A673 (cell line): ENCODE data around the gene SLC6A9. TPM values are rescaled to one million over a fixed set of nuclear protein-coding genes. Genes with fewer than 3 reads are reported as not detected.

ENCODE experiments used
- BruUV-seq: library from RNA; stranded (reverse); fragments of 400-500 nt; replicated peaks from 2 replicates; lab custom pipeline; 2021; lab: Mats Ljungman, UMichigan
- CTCF ChIA-PET: fragments of 300-600 bp; sonication (Branson Sonifier 250); formaldehyde crosslinking; loops from one replicate; lab custom pipeline; 2022; ENCODE audit warnings: antibody characterized with exemption; lab: Charles Lee
- POLR2A ChIA-PET: fragments of 300-600 bp; sonication (Branson Sonifier 250); formaldehyde crosslinking; loops from one replicate; lab custom pipeline; 2022; ENCODE audit warnings: antibody characterized with exemption; ENCODE audit not compliant: low non-redundant PET; lab: Charles Lee
- DNase-seq: peaks from one replicate; pipeline ENCODE4 v3.0.0-alpha.2; 2015; ENCODE audit warnings: low spot score
- H3K27ac ChIP-seq: fragments of 200-600 bp; sonication (generic); 2 replicates; pipeline ENCODE4 v1.5.1; 2016; ENCODE audit warnings: mixed run types, low read depth, mild to moderate bottlenecking, mixed read lengths, antibody characterized with exemption, low read length; ENCODE audit not compliant: poor library complexity, severe bottlenecking
- H3K27me3 ChIP-seq: fragments of 200-600 bp; sonication (generic); replicated peaks from 2 replicates; pipeline ENCODE4 v1.6.1; 2017; ENCODE audit warnings: mixed run types, low read depth, mild to moderate bottlenecking, mixed read lengths, antibody characterized with exemption, low read length; ENCODE audit not compliant: insufficient read depth, poor library complexity
- H3K36me3 ChIP-seq: fragments of 200-600 bp; sonication (generic); 2 replicates; pipeline ENCODE4 v1.6.1; 2016; ENCODE audit warnings: mixed run types, mild to moderate bottlenecking, mixed read lengths, antibody characterized with exemption, low read length; ENCODE audit not compliant: insufficient read depth, poor library complexity, severe bottlenecking
- H3K4me1 ChIP-seq: fragments of 200-600 bp; sonication (generic); 2 replicates; pipeline ENCODE4 v1.6.1; 2017; ENCODE audit warnings: mixed run types, mild to moderate bottlenecking, mixed read lengths, antibody characterized with exemption, low read length; ENCODE audit not compliant: insufficient read depth, poor library complexity, severe bottlenecking
- H3K4me3 ChIP-seq: fragments of 200-600 bp; sonication (generic); 2 replicates; pipeline ENCODE4 v1.5.1; 2016; ENCODE audit warnings: low read depth, mixed run types, mild to moderate bottlenecking, mixed read lengths, low read length; ENCODE audit not compliant: poor library complexity, severe bottlenecking
- H3K9me3 ChIP-seq: fragments of 200-600 bp; sonication (generic); 2 replicates; pipeline ENCODE4 v1.6.1; 2016; ENCODE audit warnings: mixed run types, low read depth, mild to moderate bottlenecking, mixed read lengths, antibody characterized with exemption, low read length; ENCODE audit not compliant: poor library complexity, severe bottlenecking
- EZH2 ChIP-seq: fragments of 200-600 bp; sonication (generic); IDR thresholded peaks from 2 replicates; pipeline ENCODE4 v1.6.1; 2017; ENCODE audit warnings: borderline replicate concordance, low read depth, mild to moderate bottlenecking, mixed read lengths, antibody characterized with exemption, low read length; ENCODE audit not compliant: poor library complexity, severe bottlenecking
- intact Hi-C: fragments of 100-400 bp; cut with micrococcal nuclease; formaldehyde crosslinking; loops from one replicate; pipeline ENCODE4 v1.10.0; 2022; ENCODE audit not compliant: unreplicated experiment
- total RNA-seq: library from RNA; stranded (reverse); gene quantifications from 2 replicates; pipeline ENCODE4 v1.2.3, GENCODE V29; 2021
- TF ChIP-seq, protein P1 (sequence below): fragments of 300-800, 200-600 bp; sonication (generic); conservative IDR thresholded peaks from 2 replicates; pipeline ENCODE4 v1.5.1; 2017; ENCODE audit warnings: low read depth, mild to moderate bottlenecking, antibody characterized with exemption, low read length, moderate library complexity, mixed read lengths

The SLC6A9 gene
- total RNA-seq, 1 experiment from 2014 or later: 31.4 TPM

DNA sequence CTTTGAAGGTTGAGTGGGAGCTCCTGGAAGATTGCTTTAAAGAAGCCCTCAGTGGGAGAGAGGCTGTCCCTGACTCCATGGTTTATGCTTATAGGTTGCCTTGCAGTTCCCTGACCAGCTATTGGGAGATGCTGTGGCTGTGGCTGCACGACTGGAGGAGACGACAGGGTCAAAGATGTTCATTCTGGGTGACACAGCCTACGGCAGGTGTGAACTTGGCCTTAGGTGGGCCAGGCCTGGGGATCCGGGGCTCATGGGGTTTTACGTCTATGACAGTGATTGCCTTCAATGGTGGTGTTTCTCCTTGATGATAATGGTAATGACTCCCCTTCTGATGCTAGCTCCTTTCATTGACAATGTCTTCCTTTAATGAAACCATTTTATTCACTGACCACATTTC lies 60.8 kb downstream of the SLC6A9 start:
- peaks cover 1% of the 10 kb centered on the region for H3K4me1 ChIP-seq
- no TSS peak for BruUV-seq
- CTCF ChIA-PET: no interaction called here
- TF ChIP-seq, protein P1, sequence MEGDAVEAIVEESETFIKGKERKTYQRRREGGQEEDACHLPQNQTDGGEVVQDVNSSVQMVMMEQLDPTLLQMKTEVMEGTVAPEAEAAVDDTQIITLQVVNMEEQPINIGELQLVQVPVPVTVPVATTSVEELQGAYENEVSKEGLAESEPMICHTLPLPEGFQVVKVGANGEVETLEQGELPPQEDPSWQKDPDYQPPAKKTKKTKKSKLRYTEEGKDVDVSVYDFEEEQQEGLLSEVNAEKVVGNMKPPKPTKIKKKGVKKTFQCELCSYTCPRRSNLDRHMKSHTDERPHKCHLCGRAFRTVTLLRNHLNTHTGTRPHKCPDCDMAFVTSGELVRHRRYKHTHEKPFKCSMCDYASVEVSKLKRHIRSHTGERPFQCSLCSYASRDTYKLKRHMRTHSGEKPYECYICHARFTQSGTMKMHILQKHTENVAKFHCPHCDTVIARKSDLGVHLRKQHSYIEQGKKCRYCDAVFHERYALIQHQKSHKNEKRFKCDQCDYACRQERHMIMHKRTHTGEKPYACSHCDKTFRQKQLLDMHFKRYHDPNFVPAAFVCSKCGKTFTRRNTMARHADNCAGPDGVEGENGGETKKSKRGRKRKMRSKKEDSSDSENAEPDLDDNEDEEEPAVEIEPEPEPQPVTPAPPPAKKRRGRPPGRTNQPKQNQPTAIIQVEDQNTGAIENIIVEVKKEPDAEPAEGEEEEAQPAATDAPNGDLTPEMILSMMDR: no peak
- no peaks in the 10 kb centered on the region for H3K36me3 ChIP-seq
- peak overlapping the region; percentile 53 for H3K27ac ChIP-seq
- H3K9me3 ChIP-seq: no peaks in the 10 kb centered on the region
- intact Hi-C loops: no loop called here
- POLR2A ChIA-PET: no interaction called here
- H3K27me3 ChIP-seq: no peaks in the 10 kb centered on the region
- peak overlapping the region; percentile 93 for H3K4me3 ChIP-seq
- no peak for DNase-seq

- Histone ChIP-seq H3K4me1 (no peaks in the 10 kb centered on the region), H3K36me3 (no peaks in the 10 kb centered on the region), H3K27me3 (no peaks in the 10 kb centered on the region), H3K9me3 (no peaks in the 10 kb centered on the region), H3K27ac (peak within 1 kb of the TSS; percentile 53), H3K4me3 (peak within 1 kb of the TSS; percentile 93)
- intact Hi-C loops: no loop called here
- TSS peak; percentile 55 for BruUV-seq
- ChIA-PET POLR2A (interaction anchor here (0.5 to 0.7 kb wide), 2 partner anchors 8 to 290 kb away, joined by 3 to 4 read pairs; no protein-coding TSS in a partner anchor), CTCF (no interaction called here)
- TF ChIP-seq, protein P1: no peak
- TF ChIP-seq EZH2: no peak
- peak; percentile 98 for DNase-seq
Observed at GRCh38 chr1:43969746-43970466, 61.4 kb downstream of the SLC6A9 start, which contains the start of gene DPH2. Gene DPH2, plus strand, starts transcription at chr1:43970010. Its CDS starts 166 bp downstream, at chr1:43970176.

- H3K4me3 ChIP-seq: peak overlapping the region; percentile 93
- ChIA-PET POLR2A (interaction anchor here (0.7 kb wide), 1 partner anchor 9 kb away, joined by 3 read pairs; no protein-coding TSS in a partner anchor), CTCF (no interaction called here)
- no peaks in the 10 kb centered on the region for H3K27me3 ChIP-seq
- no peaks in the 10 kb centered on the region for H3K36me3 ChIP-seq
- no peak overlapping the region for H3K27ac ChIP-seq
- TF ChIP-seq EZH2: no peak
- TF ChIP-seq, protein P1: no peak
- H3K4me1 ChIP-seq: no peaks in the 10 kb centered on the region
- H3K9me3 ChIP-seq: no peaks in the 10 kb centered on the region
- no peak for DNase-seq
- intact Hi-C loops: no loop called here
- BruUV-seq: no TSS peak
Observed at GRCh38 chr1:43969416-43969745, 61.9 kb downstream of the SLC6A9 start.
